G401 (cell line): ENCODE data around the gene FLT4. TPM values are rescaled to one million over a fixed set of nuclear protein-coding genes. Genes with fewer than 3 reads are reported as not detected.
"Not testable (repeated sequence)": the region's sequence is repeated elsewhere in the genome, so short reads cannot be mapped to it uniquely, and the experiment has no call there.

ENCODE experiments used
- DNase-seq: peaks from one replicate; pipeline ENCODE4 v3.0.0-alpha.2; 2015; ENCODE audit warnings: low spot score
- in situ Hi-C: cut with HindIII; loops from 2 replicates; pipeline ENCODE4 v1.10.0; 2016; ENCODE audit warnings: low sequenced_read_pairs, mixed read lengths
- total RNA-seq: library from RNA; depleted of rRNA; stranded (reverse); fragments of >200 nt; shearing (Covaris generic); gene quantifications from 2 replicates; pipeline ENCODE4 v1.2.3, GENCODE V29; 2014; rRNA removed

Gene FLT4
- 15.7 and 31.3 TPM in 2 replicates for total RNA-seq

GRCh38 chr5:180649297-180650039 lies at the start of gene FLT4:
Gene FLT4 (minus strand): TSS chr5:180649600. CDS start chr5:180649545, 55 bp downstream.
- no peak for DNase-seq
- in situ Hi-C loops, result no loop called here

- DNase-seq, result no peak
- in situ Hi-C loops, result no loop called here
Observed at GRCh38 chr5:180699042-180699441, 49.6 kb upstream of the FLT4 start.

- in situ Hi-C loops, result no loop called here
- no peak for DNase-seq
Observed at GRCh38 chr5:180696116-180696515, 46.7 kb upstream of the FLT4 start.

GRCh38 chr5:180692429-180692828 lies 43.0 kb upstream of the FLT4 start:
- no peak for DNase-seq
- in situ Hi-C loops, result no loop called here

- in situ Hi-C loops, result no loop called here
- no peak for DNase-seq
Observed at GRCh38 chr5:180691046-180691445, 41.6 kb upstream of the FLT4 start.

- no peak for DNase-seq
- in situ Hi-C loops, result no loop called here
Observed at GRCh38 chr5:180690562-180690961, 41.2 kb upstream of the FLT4 start.

- in situ Hi-C loops, result no loop called here
- no peak for DNase-seq
Observed at GRCh38 chr5:180689775-180690174, 40.4 kb upstream of the FLT4 start.

- DNase-seq, result no peak
- in situ Hi-C loops, result no loop called here
Observed at GRCh38 chr5:180689071-180689694, 39.8 kb upstream of the FLT4 start.

GRCh38 chr5:180688330-180689070 lies 39.1 kb upstream of the FLT4 start:
- in situ Hi-C loops, result no loop called here
- no peak for DNase-seq

GRCh38 chr5:180686799-180687198 lies 37.4 kb upstream of the FLT4 start:
- in situ Hi-C loops, DNase-seq: not testable (repeated sequence)

GRCh38 chr5:180684623-180685161 lies 35.3 kb upstream of the FLT4 start:
- no peak for DNase-seq
- in situ Hi-C loops, result no loop called here

- in situ Hi-C loops, result no loop called here
- no peak for DNase-seq
Observed at GRCh38 chr5:180683220-180683922, 34.0 kb upstream of the FLT4 start.

GRCh38 chr5:180682560-180682959 lies 33.2 kb upstream of the FLT4 start:
- no peak for DNase-seq
- in situ Hi-C loops, result no loop called here

- DNase-seq, in situ Hi-C loops: not testable (repeated sequence)
Observed at GRCh38 chr5:180682008-180682407, 32.6 kb upstream of the FLT4 start.

- DNase-seq, in situ Hi-C loops: not testable (repeated sequence)
Observed at GRCh38 chr5:180678319-180678718, 28.9 kb upstream of the FLT4 start.

GRCh38 chr5:180675036-180675635 lies 25.7 kb upstream of the FLT4 start:
- in situ Hi-C loops, result no loop called here
- no peak for DNase-seq

- DNase-seq, in situ Hi-C loops: not testable (repeated sequence)
Observed at GRCh38 chr5:180674090-180674475, 24.7 kb upstream of the FLT4 start.

GRCh38 chr5:180673371-180674089 lies 24.1 kb upstream of the FLT4 start:
- in situ Hi-C loops, result no loop called here
- DNase-seq, result no peak
